Calu3 (cell line): ENCODE measurements around the gene TSNAX. TPM values are rescaled to one million over a fixed set of nuclear protein-coding genes. Genes with fewer than 3 reads are reported as not detected.

Experiments used
- Bru-seq: library from RNA; stranded (reverse); fragments of 400-500 nt; gene quantifications from one replicate; lab custom pipeline; 2021; lab: Mats Ljungman, UMichigan
- BruChase-seq, 2 experiments: library from RNA; stranded (reverse); fragments of 400-500 nt; gene quantifications; one replicate each; lab custom pipeline; 2021; lab: Mats Ljungman, UMichigan
- BruUV-seq: library from RNA; stranded (reverse); fragments of 400-500 nt; replicated peaks from 2 replicates; lab custom pipeline; 2021; lab: Mats Ljungman, UMichigan
- CTCF ChIA-PET: fragments of 300-600 bp; sonication (Branson Sonifier 250); formaldehyde crosslinking; loops from one replicate; lab custom pipeline; 2022; ENCODE audit warnings: antibody characterized with exemption; lab: Charles Lee
- DNase-seq: peaks from one replicate; pipeline ENCODE4 v3.0.0; 2022
- H3K27ac Mint-ChIP-seq: one replicate; pipeline ENCODE4 v1.8.0; 2022; ENCODE audit warnings: mixed read lengths; ENCODE audit not compliant: unreplicated experiment
- H3K27me3 Mint-ChIP-seq: one replicate; pipeline ENCODE4 v1.8.0; 2022; ENCODE audit warnings: mixed read lengths; ENCODE audit not compliant: unreplicated experiment
- H3K36me3 Mint-ChIP-seq: one replicate; pipeline ENCODE4 v1.8.0; 2022; ENCODE audit warnings: mild to moderate bottlenecking, moderate library complexity, mixed read lengths; ENCODE audit not compliant: insufficient read depth, unreplicated experiment
- H3K4me1 Mint-ChIP-seq: one replicate; pipeline ENCODE4 v1.8.0; 2022; ENCODE audit warnings: mild to moderate bottlenecking, low read depth, mixed read lengths; ENCODE audit not compliant: unreplicated experiment
- H3K4me3 Mint-ChIP-seq: one replicate; pipeline ENCODE4 v1.8.0; 2022; ENCODE audit warnings: mild to moderate bottlenecking, low read depth, moderate library complexity, mixed read lengths; ENCODE audit not compliant: unreplicated experiment
- H3K9me3 Mint-ChIP-seq: one replicate; pipeline ENCODE4 v1.8.0; 2022; ENCODE audit warnings: low read depth, mixed read lengths; ENCODE audit not compliant: unreplicated experiment
- CTCF ChIP-seq: fragments of 200-600 bp; IDR thresholded peaks from one replicate; pipeline ENCODE4 v1.8.0; 2022; ENCODE audit warnings: antibody characterized with exemption; ENCODE audit not compliant: unreplicated experiment
- intact Hi-C: fragments of 100-400 bp; cut with micrococcal nuclease; formaldehyde crosslinking; loops from one replicate; pipeline ENCODE4 v1.10.0; 2022; ENCODE audit not compliant: unreplicated experiment
- long read RNA-seq: library from polyadenylated mRNA; stranded (forward); transcript quantifications from one replicate; pipeline ENCODE4 v2.0.0, GENCODE V29; 2022
- total RNA-seq: library from RNA; stranded (reverse); gene quantifications from 2 replicates; pipeline ENCODE4 v1.2.3, GENCODE V29; 2022

The TSNAX gene, protein sequence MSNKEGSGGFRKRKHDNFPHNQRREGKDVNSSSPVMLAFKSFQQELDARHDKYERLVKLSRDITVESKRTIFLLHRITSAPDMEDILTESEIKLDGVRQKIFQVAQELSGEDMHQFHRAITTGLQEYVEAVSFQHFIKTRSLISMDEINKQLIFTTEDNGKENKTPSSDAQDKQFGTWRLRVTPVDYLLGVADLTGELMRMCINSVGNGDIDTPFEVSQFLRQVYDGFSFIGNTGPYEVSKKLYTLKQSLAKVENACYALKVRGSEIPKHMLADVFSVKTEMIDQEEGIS
- total RNA-seq (55.5 and 56.9 TPM in 2 replicates), Bru-seq, nascent RNA (percentile 96 among the genes with signal in this experiment), BruChase-seq, experiment 1, labeled RNA remaining after a 6-hour chase (percentile 99 among the genes with signal in this experiment), BruChase-seq, experiment 2, labeled RNA remaining after a 2-hour chase (percentile 99 among the genes with signal in this experiment)
- long read RNA-seq, transcript TSNAX-201 (6 exons, 2,650 nt): major isoform, 84 of 97 reads
- long read RNA-seq, partial matches to known transcripts: 8 of 97 reads
- long read RNA-seq, other reads (novel, unspliced or antisense): 5 of 97 reads

DNA sequence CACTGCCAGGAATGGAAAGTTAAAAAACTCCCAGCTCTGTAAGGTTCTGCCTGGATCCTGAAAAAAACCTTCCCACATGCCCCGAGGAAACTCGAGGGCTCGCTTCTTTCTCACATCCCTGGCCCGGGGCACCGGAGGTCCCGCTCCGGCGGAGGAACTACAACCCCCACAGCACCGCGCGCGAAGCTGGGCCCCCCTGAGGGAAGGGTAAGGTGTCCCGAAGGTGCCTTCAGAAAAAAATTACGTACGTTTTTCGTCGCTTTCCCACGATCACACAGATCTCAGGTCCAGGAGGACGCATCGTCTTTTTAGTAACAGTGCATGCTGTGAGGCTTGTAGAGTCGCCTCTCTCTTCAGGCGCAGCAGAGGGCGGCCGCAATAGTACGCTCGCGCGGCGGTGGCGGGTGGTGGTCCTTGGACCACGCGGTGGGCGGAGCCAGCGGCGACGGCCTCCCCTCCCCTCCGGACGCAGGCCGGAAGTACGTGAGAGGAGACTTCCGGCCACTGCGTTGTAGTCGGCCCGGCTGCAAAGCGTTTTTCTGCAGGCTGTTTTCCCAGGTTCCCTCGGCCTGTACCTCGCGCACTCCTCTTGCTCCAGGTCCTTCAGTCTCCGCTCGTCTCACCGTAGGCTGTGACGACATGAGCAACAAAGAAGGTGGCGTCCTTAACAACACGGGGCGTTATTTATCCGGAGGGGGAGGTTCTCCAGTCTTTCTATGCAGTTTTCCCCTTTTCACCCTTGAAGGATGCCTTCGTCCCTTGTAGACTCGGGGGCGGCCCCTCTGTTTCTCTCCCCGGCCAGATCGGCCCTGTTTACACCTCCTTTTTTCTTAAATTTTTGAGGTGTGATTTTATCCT lies at the start of gene TSNAX:
Gene TSNAX (plus strand): TSS at position 498 of the 858 bp plus-strand sequence. CDS start 142 bp downstream, at position 640.
- intact Hi-C loops: loop anchor here (2.0 to 5.0 kb wide), 2 partner anchors 106 to 171 kb away; partner anchors contain the start of gene EGLN1

DNA sequence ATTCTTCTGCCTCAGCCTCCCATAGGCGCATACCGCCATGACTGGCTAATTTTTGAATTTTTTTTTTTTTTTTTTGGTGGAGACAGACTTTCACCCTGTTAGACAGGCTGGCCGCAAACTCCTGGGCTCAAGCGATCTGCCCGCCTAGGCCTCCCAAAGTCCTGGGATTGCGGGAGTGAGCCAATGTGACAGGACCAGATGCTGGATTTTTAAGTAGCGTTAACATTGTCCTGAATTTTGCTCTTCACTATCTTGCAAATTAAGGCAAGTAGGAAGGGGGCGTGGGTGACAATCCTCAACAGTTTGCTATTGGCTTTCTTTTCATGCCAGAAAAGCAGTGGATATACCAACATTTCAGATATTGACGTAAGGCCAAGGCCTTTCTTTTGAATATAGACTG lies 49.7 kb upstream of the TSNAX start:
- Mint-ChIP-seq H3K9me3 (no peaks in the 10 kb centered on the region), H3K4me3 (no peak overlapping the region), H3K27ac (no peak overlapping the region), H3K36me3 (no peaks in the 10 kb centered on the region), H3K4me1 (no peaks in the 10 kb centered on the region), H3K27me3 (no peaks in the 10 kb centered on the region)
- intact Hi-C loops: no loop called here
- no TSS peak for BruUV-seq
- no peak for DNase-seq
- TF ChIP-seq CTCF: no peak
- CTCF ChIA-PET: no interaction called here

More for the DNA sequence above, at the start of gene TSNAX:
- peak; percentile 96 for DNase-seq
- Mint-ChIP-seq H3K36me3 (peaks cover 37% of the 10 kb centered on the region), H3K4me3 (peak within 1 kb of the TSS; percentile 98), H3K4me1 (peaks cover 26% of the 10 kb centered on the region), H3K27ac (peak within 1 kb of the TSS; percentile 99), H3K9me3 (no peaks in the 10 kb centered on the region), H3K27me3 (no peaks in the 10 kb centered on the region)
- TF ChIP-seq CTCF: no peak
- CTCF ChIA-PET: interaction anchor here (1.0 kb wide), 1 partner anchor 187 kb away, joined by 3 read pairs; no protein-coding TSS in a partner anchor
- BruUV-seq: TSS peak; percentile 50

DNA sequence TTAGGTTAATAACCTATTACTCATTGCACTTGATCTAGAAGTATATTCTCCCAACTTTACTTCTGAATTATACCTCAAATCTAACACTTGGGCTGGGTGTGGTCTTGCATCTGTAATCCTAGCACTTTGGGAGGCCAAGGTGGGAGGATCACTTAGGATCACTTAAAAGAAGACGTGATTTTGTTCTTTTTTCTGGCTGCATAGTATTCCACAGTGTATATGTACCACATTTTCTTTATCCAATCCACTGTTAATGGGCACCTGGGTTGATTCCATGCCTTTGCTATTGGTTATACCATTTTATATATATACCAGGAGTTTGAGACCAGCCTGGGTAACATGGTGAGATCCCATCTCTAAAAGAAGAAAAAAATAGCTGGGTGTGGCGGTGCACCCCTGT lies 48.5 kb upstream of the TSNAX start:
- no peaks in the 10 kb centered on the region for H3K4me1 Mint-ChIP-seq
- no peak overlapping the region for H3K27ac Mint-ChIP-seq
- no peak for DNase-seq
- TF ChIP-seq CTCF: no peak
- intact Hi-C loops: no loop called here
- no TSS peak for BruUV-seq
- CTCF ChIA-PET: no interaction called here
- H3K27me3 Mint-ChIP-seq: no peaks in the 10 kb centered on the region
- H3K4me3 Mint-ChIP-seq: no peak overlapping the region
- no peaks in the 10 kb centered on the region for H3K9me3 Mint-ChIP-seq
- H3K36me3 Mint-ChIP-seq: no peaks in the 10 kb centered on the region

DNA sequence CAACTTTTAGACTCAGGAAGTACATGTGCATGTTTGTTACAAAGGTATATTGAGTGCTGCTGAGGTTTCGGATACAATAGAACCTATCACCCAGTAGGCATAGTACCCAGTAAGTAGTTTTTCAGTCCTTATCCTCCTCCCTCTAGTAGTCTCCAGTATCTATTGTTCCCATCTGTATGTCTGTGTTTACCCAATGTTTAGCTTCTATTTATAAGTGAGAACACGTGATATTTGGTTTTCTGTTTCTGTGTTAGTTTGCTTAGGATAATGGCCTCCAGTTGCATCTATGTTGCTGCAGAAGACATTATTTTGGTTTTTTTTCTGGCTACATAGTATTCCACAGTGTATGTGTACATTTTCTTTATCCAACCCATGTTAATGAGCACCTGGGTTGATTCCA lies 47.2 kb upstream of the TSNAX start:
- Mint-ChIP-seq H3K9me3 (no peaks in the 10 kb centered on the region), H3K4me1 (no peaks in the 10 kb centered on the region), H3K27me3 (no peaks in the 10 kb centered on the region), H3K4me3 (no peak overlapping the region), H3K27ac (no peak overlapping the region), H3K36me3 (no peaks in the 10 kb centered on the region)
- no peak for DNase-seq
- CTCF ChIA-PET: no interaction called here
- intact Hi-C loops: no loop called here
- no peak for TF ChIP-seq CTCF
- BruUV-seq: no TSS peak
